A549 treated with AZD2906 at 1 μM for 4 hours (cell line): ENCODE measurements around the gene OR6B2. TPM values are rescaled to one million over a fixed set of nuclear protein-coding genes. Genes with fewer than 3 reads are reported as not detected.

Experiments
- total RNA-seq: library from RNA; stranded (reverse); fragments of 200-300 nt; extraction: Qiagen RNA extraction; gene quantifications from 5 replicates; pipeline ENCODE4 v1.2.3, GENCODE V29; 2022

Gene OR6B2
- not detected in 5 replicates for total RNA-seq

DNA sequence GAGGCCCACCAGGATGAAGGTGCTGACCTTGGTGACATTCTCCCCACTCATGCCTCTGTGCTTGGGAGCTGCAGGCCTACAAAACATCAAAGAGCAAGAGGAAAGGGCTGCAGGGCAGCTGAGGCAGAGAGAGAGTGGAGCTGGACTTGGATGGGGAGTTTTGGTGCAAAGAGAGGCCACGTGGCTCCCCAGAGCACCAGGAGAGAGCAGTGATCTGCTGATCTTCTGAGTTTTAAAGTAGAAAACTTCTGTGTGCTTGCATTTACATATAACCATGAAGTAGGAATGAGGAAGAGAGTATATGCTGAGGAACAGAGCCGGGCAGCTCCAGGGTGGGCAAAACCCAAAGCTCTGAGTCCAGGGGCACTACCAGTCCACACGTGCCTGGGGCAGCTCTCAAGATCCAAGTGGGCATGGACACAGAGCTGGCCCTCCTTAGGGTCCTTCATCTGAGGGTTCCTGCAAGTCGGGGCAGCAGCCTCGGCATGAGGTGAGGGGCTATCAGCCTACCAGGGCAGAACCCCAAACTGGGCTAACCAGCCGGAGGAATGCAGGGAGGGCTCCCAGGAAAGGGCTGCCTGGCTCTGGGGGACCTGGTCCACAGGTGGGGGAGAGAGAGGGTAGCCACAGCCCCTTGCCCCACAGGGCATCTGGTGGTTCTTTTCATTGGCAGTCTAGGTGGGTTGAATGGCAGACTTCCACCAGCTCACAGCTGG lies at the start of gene OR6B2:
Gene OR6B2 (minus strand): TSS at position 51 of the 716 bp plus-strand sequence. CDS start 0 bp downstream, at position 51.

DNA sequence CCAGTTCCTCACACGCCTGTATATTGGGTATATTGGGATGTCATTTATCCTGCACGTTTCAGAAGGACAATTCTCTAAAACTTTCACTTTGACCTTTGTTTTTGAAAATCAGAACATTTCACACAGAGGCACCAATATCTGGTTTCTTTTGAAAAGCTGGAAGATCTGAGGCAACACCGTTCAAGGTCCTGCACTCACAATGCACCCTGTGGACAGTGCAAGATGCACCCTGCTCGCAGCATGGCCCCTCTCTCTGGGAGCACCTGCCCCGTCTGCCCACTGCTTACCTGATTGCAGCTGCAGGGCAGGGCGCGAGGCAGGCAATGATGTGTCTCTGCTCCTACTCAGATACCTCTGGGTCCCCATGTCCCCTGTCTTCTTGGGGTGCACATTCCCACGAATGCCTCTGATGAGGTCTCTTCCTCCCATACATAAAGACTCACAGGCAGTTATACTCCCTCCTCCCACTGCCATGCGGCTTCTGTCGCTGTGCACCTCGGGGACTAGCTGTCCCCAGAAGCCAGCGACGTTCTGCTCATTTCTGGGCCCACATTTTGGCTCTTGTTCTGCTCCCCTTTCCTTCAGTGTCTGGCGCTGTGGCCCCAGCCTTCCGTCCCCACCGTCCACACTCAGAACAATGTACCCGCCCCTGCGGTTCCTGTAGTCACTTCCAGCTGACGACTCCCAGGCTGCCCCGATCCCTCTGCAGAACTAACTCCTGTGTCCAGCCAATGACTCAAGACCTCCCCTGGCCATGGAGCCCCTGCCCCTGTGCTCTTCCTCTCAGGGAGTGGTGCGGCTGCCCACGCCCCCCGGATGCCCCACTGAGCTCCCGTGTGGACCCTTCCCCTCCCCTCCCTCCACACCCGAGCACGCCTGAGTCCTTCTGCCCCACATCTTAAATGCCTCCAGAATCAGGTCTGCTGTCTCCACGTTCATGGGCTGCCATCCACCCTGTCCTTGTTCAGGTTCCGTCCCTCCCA lies 23.2 kb upstream of the OR6B2 start, which contains the start of gene OR6B3:
Gene OR6B3 (minus strand): TSS at position 349 of the 983 bp plus-strand sequence.

Other genes starting within 250 kb of the OR6B2 start
- gene NDUFA10, start 5.1 kb downstream of the OR6B2 start, total RNA-seq: 120 to 158 TPM (median 131 TPM) in 5 replicates
- gene OR6B3, start 23.1 kb upstream of the OR6B2 start, total RNA-seq: not detected in 5 replicates
- 254 to 314 TPM (median 286 TPM) in 5 replicates for gene COPS9, start 105.9 kb upstream of the OR6B2 start, total RNA-seq
- gene OTOS, start 110.2 kb upstream of the OR6B2 start, total RNA-seq: 0.20 TPM in 1 of 5 replicates, not detected in the others